ENCODE measurements around the gene RIPOR3. TPM values are rescaled to one million over a fixed set of nuclear protein-coding genes. Genes with fewer than 3 reads are reported as not detected.

RIPOR3 gene
- total RNA-seq, 4 donors from 2014 or later: 1.8 to 12.7 (median 4.9) TPM

- WGBS, 2 donors: 73 to 76% methylated on average over 5 of the region's 5 CpGs
- H3K4me3 ChIP-seq (ENCODE audit: low read depth, poor library complexity, severe bottlenecking): no peak overlapping the region
- TF ChIP-seq POLR2A (IDR thresholded peaks at IDR 0.05) (no peak), CTCF (IDR thresholded peaks at IDR 0.05) (no peak)
- no peak for DNase-seq (ENCODE audit: low spot score in 2 of 2)
- intact Hi-C loops (cut with DNase I; ENCODE audit: low total_unique reads): loop anchor here (5.0 to 10.0 kb wide), 2 partner anchors 110 to 398 kb away; no protein-coding TSS in a partner anchor
Observed at GRCh38 chr20:50585214-50585613, 106.1 kb downstream of the RIPOR3 start.

- TF ChIP-seq CTCF (IDR thresholded peaks at IDR 0.05): no peak
- no peak for TF ChIP-seq POLR2A (IDR thresholded peaks at IDR 0.05)
- no peak for DNase-seq (ENCODE audit: low spot score in 2 of 2)
- intact Hi-C loops (cut with DNase I; ENCODE audit: low total_unique reads): loop anchor here (5.0 to 10.0 kb wide), 2 partner anchors 110 to 397 kb away; no protein-coding TSS in a partner anchor
- WGBS, 2 donors: 82 to 87% methylated on average over 2 of the region's 2 CpGs
- H3K4me3 ChIP-seq (ENCODE audit: low read depth, poor library complexity, severe bottlenecking): no peak overlapping the region
Observed at GRCh38 chr20:50584687-50585086, 106.7 kb downstream of the RIPOR3 start.

GRCh38 chr20:50583442-50584150, 107.7 kb downstream of the RIPOR3 start:
- TF ChIP-seq CTCF (IDR thresholded peaks at IDR 0.05) (no peak), POLR2A (IDR thresholded peaks at IDR 0.05) (no peak)
- intact Hi-C loops (cut with DNase I; ENCODE audit: low total_unique reads): loop anchor here (10.0 kb wide), 1 partner anchor 109 kb away; no protein-coding TSS in a partner anchor
- no peak for DNase-seq (ENCODE audit: low spot score in 2 of 2)
- WGBS, 2 donors: 80 to 83% methylated on average over 15 of the region's 15 CpGs
- H3K4me3 ChIP-seq (ENCODE audit: low read depth, poor library complexity, severe bottlenecking): no peak overlapping the region

- 84 to 87% methylated on average over 26 of the region's 26 CpGs for WGBS, 2 donors
- intact Hi-C loops (cut with DNase I; ENCODE audit: low total_unique reads): loop anchor here (10.0 kb wide), 1 partner anchor 108 kb away; no protein-coding TSS in a partner anchor
Observed at GRCh38 chr20:50582591-50583234, 108.6 kb downstream of the RIPOR3 start.

GRCh38 chr20:50582092-50582491, 109.2 kb downstream of the RIPOR3 start:
- TF ChIP-seq POLR2A (IDR thresholded peaks at IDR 0.05): no peak
- no peak for TF ChIP-seq CTCF (IDR thresholded peaks at IDR 0.05)

More at GRCh38 chr20:50582591-50583234, 108.6 kb downstream of the RIPOR3 start:
- DNase-seq (ENCODE audit: low spot score in 2 of 2): no peak
- H3K4me3 ChIP-seq (ENCODE audit: low read depth, poor library complexity, severe bottlenecking): no peak overlapping the region
- TF ChIP-seq CTCF (IDR thresholded peaks at IDR 0.05): no peak
- TF ChIP-seq POLR2A (IDR thresholded peaks at IDR 0.05): no peak

More at GRCh38 chr20:50582092-50582491, 109.2 kb downstream of the RIPOR3 start:
- intact Hi-C loops (cut with DNase I; ENCODE audit: low total_unique reads): loop anchor here (10.0 kb wide), 1 partner anchor 107 kb away; no protein-coding TSS in a partner anchor
- no peak for DNase-seq (ENCODE audit: low spot score in 2 of 2)
- no peak overlapping the region for H3K4me3 ChIP-seq (ENCODE audit: low read depth, poor library complexity, severe bottlenecking)
- WGBS, 2 donors: 73 to 80% methylated on average over 6 of the region's 6 CpGs

All from lower leg skin (tissue), 4 donors.